ENCODE results near the gene BEST2. TPM values are rescaled to one million over a fixed set of nuclear protein-coding genes. Genes with fewer than 3 reads are reported as not detected.

BEST2 gene
- total RNA-seq, 1 donor from 2014 or later, result not detected

DNA sequence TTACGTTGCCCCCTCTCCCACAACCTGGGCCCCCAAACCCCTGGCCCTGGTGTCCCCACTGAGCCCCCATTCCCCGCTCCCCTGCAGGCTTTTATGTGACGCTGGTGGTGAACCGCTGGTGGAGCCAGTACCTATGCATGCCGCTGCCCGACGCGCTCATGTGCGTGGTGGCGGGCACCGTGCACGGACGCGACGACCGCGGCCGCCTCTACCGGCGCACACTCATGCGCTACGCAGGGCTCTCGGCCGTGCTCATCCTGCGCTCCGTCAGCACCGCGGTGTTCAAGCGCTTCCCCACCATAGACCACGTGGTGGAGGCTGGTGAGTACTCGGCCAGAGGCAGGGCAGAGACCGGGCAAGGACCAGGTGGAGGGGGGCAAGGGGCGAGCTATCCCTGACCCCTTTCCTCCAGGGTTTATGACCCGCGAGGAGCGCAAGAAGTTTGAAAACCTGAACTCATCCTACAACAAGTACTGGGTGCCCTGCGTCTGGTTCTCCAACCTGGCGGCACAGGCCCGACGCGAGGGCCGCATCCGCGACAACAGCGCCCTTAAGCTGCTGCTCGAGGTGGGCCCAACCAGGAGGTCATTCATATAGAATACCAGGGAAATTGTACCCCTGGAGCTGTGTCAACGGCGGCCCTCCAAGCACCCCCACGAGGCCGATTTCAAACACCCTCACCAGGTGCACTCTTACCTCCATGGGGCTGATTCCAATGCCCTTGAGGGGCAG lies 3.0 kb downstream of the BEST2 start:
- peaks cover 19% of the 10 kb centered on the region for H3K4me1 Mint-ChIP-seq (ENCODE audit: low read depth)
- H3K4me3 Mint-ChIP-seq (ENCODE audit: unreplicated experiment), result no peak overlapping the region
- H3K36me3 Mint-ChIP-seq (ENCODE audit: low read depth), result no peaks in the 10 kb centered on the region
- DNase-seq (ENCODE audit: low spot score), result no peak
- no peaks in the 10 kb centered on the region for H3K9me3 Mint-ChIP-seq (ENCODE audit: low read depth)
- H3K27me3 Mint-ChIP-seq (ENCODE audit: low read depth), result peaks cover 27% of the 10 kb centered on the region
- no peak overlapping the region for H3K27ac Mint-ChIP-seq (ENCODE audit: unreplicated experiment)
- TF ChIP-seq, protein P1, sequence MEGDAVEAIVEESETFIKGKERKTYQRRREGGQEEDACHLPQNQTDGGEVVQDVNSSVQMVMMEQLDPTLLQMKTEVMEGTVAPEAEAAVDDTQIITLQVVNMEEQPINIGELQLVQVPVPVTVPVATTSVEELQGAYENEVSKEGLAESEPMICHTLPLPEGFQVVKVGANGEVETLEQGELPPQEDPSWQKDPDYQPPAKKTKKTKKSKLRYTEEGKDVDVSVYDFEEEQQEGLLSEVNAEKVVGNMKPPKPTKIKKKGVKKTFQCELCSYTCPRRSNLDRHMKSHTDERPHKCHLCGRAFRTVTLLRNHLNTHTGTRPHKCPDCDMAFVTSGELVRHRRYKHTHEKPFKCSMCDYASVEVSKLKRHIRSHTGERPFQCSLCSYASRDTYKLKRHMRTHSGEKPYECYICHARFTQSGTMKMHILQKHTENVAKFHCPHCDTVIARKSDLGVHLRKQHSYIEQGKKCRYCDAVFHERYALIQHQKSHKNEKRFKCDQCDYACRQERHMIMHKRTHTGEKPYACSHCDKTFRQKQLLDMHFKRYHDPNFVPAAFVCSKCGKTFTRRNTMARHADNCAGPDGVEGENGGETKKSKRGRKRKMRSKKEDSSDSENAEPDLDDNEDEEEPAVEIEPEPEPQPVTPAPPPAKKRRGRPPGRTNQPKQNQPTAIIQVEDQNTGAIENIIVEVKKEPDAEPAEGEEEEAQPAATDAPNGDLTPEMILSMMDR (IDR thresholded peaks at IDR 0.05), result no peak

DNA sequence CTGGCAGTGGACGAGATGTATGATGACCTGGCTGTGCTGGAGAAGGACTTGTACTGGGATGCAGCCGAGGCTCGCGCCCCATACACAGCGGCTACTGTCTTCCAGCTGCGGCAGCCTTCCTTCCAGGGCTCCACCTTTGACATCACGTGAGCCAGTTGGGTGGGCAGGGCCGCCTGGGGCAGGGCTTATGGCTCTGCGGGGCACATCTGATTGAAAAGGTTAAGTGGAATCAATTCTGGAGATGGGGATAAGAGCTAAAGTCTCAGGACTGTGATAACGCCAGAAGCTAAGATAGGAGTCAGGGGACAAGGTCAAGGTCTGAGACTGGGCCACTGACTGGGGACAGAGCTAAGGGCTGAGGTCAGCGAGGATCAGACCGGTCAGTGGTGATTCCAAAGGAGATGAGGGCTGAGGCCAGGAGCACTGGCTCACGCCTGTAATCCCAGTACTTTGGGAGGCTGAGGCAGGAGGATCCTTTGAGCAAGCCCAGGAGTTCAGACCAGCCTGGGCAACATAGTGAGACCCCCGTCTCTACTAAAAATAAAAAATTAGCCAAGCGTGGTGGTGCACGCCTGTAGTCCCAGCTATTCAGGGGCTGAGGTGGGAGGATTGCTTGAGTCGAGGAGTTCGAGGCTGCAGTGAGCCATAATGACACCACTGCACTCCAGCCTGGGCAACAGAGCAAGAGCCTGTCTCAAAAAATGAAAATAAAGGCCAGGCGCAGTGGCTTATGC lies 4.7 kb downstream of the BEST2 start:
- Mint-ChIP-seq H3K27ac (ENCODE audit: unreplicated experiment) (no peak overlapping the region), H3K4me3 (ENCODE audit: unreplicated experiment) (no peak overlapping the region)

DNA sequence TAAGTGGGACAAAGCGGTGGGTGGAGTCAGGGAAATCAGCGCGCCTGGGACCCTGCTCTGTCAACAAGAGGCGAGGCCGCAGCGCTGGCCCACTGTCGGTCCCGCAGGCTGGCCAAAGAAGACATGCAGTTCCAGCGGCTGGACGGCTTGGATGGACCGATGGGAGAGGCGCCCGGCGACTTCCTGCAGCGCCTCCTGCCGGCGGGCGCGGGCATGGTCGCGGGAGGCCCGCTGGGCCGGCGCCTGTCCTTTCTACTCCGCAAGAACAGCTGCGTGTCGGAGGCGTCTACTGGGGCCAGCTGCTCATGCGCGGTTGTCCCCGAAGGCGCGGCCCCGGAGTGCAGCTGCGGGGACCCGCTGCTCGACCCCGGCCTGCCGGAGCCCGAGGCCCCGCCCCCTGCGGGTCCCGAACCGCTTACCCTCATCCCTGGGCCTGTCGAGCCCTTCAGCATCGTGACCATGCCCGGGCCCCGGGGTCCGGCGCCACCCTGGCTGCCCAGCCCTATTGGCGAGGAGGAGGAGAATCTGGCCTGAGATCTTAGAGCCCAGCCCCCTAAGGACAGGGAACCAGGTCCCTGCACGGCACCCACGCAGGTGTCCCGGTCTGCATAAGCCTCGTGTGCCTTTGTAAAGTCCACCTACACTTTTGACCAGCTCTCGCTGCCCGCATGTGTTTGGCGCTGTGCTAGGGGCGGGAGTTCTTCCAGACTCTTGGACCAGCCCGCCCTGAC lies 6.1 kb downstream of the BEST2 start:
- H3K27ac Mint-ChIP-seq (ENCODE audit: unreplicated experiment), result no peak overlapping the region
- peaks cover 10% of the 10 kb centered on the region for H3K4me1 Mint-ChIP-seq (ENCODE audit: low read depth)
- no peak for DNase-seq (ENCODE audit: low spot score)
- TF ChIP-seq, protein P1 (IDR thresholded peaks at IDR 0.05), result peak; percentile 99
- peak overlapping the region; percentile 67 for H3K4me3 Mint-ChIP-seq (ENCODE audit: unreplicated experiment)
- H3K9me3 Mint-ChIP-seq (ENCODE audit: low read depth), result no peaks in the 10 kb centered on the region
- H3K36me3 Mint-ChIP-seq (ENCODE audit: low read depth), result peaks cover 3% of the 10 kb centered on the region
- peaks cover 9% of the 10 kb centered on the region for H3K27me3 Mint-ChIP-seq (ENCODE audit: low read depth)

More for the DNA sequence above, 4.7 kb downstream of the BEST2 start:
- Mint-ChIP-seq H3K9me3 (ENCODE audit: low read depth) (no peaks in the 10 kb centered on the region), H3K27me3 (ENCODE audit: low read depth) (peaks cover 19% of the 10 kb centered on the region), H3K4me1 (ENCODE audit: low read depth) (peaks cover 10% of the 10 kb centered on the region), H3K36me3 (ENCODE audit: low read depth) (no peaks in the 10 kb centered on the region)
- TF ChIP-seq, protein P1 (IDR thresholded peaks at IDR 0.05), result no peak
- DNase-seq (ENCODE audit: low spot score), result no peak

DNA sequence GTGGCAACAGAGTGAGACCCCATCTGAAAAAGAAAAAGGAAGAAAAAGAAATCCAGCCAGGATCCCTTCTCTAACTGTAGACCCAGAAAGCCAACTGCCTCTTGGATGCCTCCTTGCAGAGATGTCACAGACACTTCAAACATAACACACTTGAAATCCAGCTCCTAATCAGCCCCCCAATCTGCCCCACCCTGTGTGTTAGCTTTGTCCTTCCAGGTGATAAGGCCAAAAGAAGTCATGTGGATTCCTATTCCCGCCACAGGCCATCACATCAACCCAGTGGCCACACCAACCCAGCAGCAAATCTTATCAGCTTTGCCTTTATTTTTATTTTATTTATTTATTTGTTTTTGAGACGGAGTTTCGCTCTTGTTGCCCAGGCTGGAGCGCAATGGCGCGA lies 8.1 kb downstream of the BEST2 start:
- Mint-ChIP-seq H3K27ac (ENCODE audit: unreplicated experiment) (no peak overlapping the region), H3K4me3 (ENCODE audit: unreplicated experiment) (no peak overlapping the region), H3K27me3 (ENCODE audit: low read depth) (no peaks in the 10 kb centered on the region), H3K36me3 (ENCODE audit: low read depth) (peaks cover 7% of the 10 kb centered on the region), H3K9me3 (ENCODE audit: low read depth) (no peaks in the 10 kb centered on the region), H3K4me1 (ENCODE audit: low read depth) (peaks cover 10% of the 10 kb centered on the region)
- DNase-seq (ENCODE audit: low spot score), result no peak
- TF ChIP-seq, protein P1 (IDR thresholded peaks at IDR 0.05), result no peak

DNA sequence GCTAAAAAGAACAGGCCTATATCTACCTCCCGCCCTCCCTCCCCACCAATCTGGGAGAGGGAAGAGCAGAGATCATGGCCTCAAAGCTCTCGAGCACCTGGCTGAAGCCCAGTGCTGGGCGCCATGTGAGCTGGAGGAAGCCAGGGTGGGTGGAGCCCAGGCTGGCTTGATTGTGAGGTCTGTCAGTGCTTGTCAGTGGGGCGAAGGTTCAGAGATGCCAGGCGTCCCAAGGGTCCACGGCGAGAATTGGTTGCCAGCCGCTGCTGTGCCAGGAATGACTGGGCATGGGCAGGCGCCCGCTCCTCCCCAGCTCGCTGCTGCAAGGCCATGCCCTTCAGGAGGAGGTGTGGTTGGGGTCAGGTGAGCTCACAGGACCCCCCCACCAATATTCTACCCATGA lies 11.5 kb downstream of the BEST2 start:
- no peak for DNase-seq (ENCODE audit: low spot score)
- Mint-ChIP-seq H3K4me3 (ENCODE audit: unreplicated experiment) (no peak overlapping the region), H3K4me1 (ENCODE audit: low read depth) (peaks cover 9% of the 10 kb centered on the region), H3K9me3 (ENCODE audit: low read depth) (no peaks in the 10 kb centered on the region), H3K27ac (ENCODE audit: unreplicated experiment) (no peak overlapping the region), H3K27me3 (ENCODE audit: low read depth) (no peaks in the 10 kb centered on the region), H3K36me3 (ENCODE audit: low read depth) (peaks cover 10% of the 10 kb centered on the region)
- TF ChIP-seq, protein P1 (IDR thresholded peaks at IDR 0.05), result no peak

Measured in chondrocyte (in vitro differentiated cells).